Endothelial cell of umbilical vein (primary cell): ENCODE measurements around the gene SLC9A1. TPM values are rescaled to one million over a fixed set of nuclear protein-coding genes. Genes with fewer than 3 reads are reported as not detected.

Source experiments
- BruUV-seq: library from RNA; stranded (reverse); fragments of 400-500 nt; replicated peaks from 2 replicates; lab custom pipeline; 2021; lab: Mats Ljungman, UMichigan
- CTCF ChIA-PET: fragments of 300-600, 350-600 bp; sonication (Branson Sonifier 250); formaldehyde crosslinking; loops from one replicate; lab custom pipeline; 2021; ENCODE audit warnings: antibody characterized with exemption, inconsistent platforms; lab: Charles Lee
- POLR2A ChIA-PET: fragments of 300-600, 350-600 bp; sonication (Branson Sonifier 250); formaldehyde crosslinking; loops from one replicate; lab custom pipeline; 2021; ENCODE audit warnings: antibody characterized with exemption, inconsistent platforms; lab: Charles Lee
- DNase-seq: peaks from one replicate; pipeline ENCODE4 v3.0.0-alpha.2; 2011; ENCODE audit warnings: low read depth, low spot score
- FAIRE-seq: peaks from 2 replicates; lab custom pipeline; 2011; peaks lifted over from hg19 to GRCh38; lab: Jason Lieb, UNC
- H2AFZ ChIP-seq: 2 replicates; pipeline ENCODE4 v1.6.0; 2012; ENCODE audit warnings: low read depth, low read length, control low read depth, inconsistent platforms
- H3K27ac ChIP-seq: 2 replicates; pipeline ENCODE4 v1.5.1; 2011; ENCODE audit warnings: low read depth, mild to moderate bottlenecking, control low read depth, low read length, moderate library complexity; ENCODE audit not compliant: insufficient read depth
- H3K27me3 ChIP-seq, 2 experiments: 2 replicates each; pipeline versions ENCODE4 v1.6.0 to v1.6.1; 2011; ENCODE audit warnings: low read length in 2 of 2, mixed read lengths in 1 of 2; ENCODE audit not compliant: control insufficient read depth in 2 of 2, insufficient read depth in 2 of 2
- H3K36me3 ChIP-seq, 2 experiments: 2 replicates in 1 of 2; 3 replicates in 1 of 2; pipeline ENCODE4 v1.5.1; 2011; ENCODE audit warnings: low read length in 2 of 2, mild to moderate bottlenecking in 1 of 2, moderate library complexity in 1 of 2; ENCODE audit not compliant: control insufficient read depth in 2 of 2, insufficient read depth in 2 of 2; ENCODE audit errors: extremely low read depth in 1 of 2
- H3K4me1 ChIP-seq: 3 replicates; pipeline ENCODE4 v1.5.1; 2011; ENCODE audit warnings: mild to moderate bottlenecking, low read length; ENCODE audit not compliant: control insufficient read depth, insufficient read depth; ENCODE audit errors: extremely low read depth
- H3K4me2 ChIP-seq: 2 replicates; pipeline ENCODE4 v1.6.1; 2011; ENCODE audit warnings: low read length, control low read depth, mixed read lengths; ENCODE audit not compliant: insufficient read depth
- H3K4me3 ChIP-seq, 3 experiments: fragments of 200-600 bp in 1 of 3; sonication (generic), shearing (Covaris generic) in 1 of 3; replicated peaks in 1 of 3; 2 replicates each; pipeline ENCODE4 v1.5.1; 2011 to 2016; ENCODE audit warnings: control low read depth in 3 of 3, low read length in 3 of 3, mild to moderate bottlenecking in 2 of 3, inconsistent platforms in 1 of 3, low read depth in 1 of 3, moderate library complexity in 1 of 3; ENCODE audit not compliant: insufficient read depth in 1 of 3
- H3K79me2 ChIP-seq: 2 replicates; pipeline ENCODE4 v1.6.0; 2012; ENCODE audit warnings: low read length, inconsistent platforms; ENCODE audit not compliant: control insufficient read depth, insufficient read depth
- H3K9ac ChIP-seq: replicated peaks from 2 replicates; pipeline ENCODE3; 2011; ENCODE audit warnings: low read length, control low read depth; ENCODE audit not compliant: insufficient read depth; ENCODE audit errors: extremely low read depth
- H3K9me1 ChIP-seq: replicated peaks from 3 replicates; pipeline ENCODE4 v1.6.0; 2011; ENCODE audit warnings: mild to moderate bottlenecking, low read length; ENCODE audit not compliant: control insufficient read depth, insufficient read depth; ENCODE audit errors: extremely low read depth
- H3K9me3 ChIP-seq: replicated peaks from 2 replicates; pipeline ENCODE4 v1.5.1; 2012; ENCODE audit warnings: low read length, inconsistent platforms; ENCODE audit not compliant: control insufficient read depth, insufficient read depth
- H4K20me1 ChIP-seq: replicated peaks from 2 replicates; pipeline ENCODE3; 2011; ENCODE audit warnings: mild to moderate bottlenecking, low read length; ENCODE audit not compliant: control insufficient read depth, insufficient read depth; ENCODE audit errors: extremely low read depth
- CTCF ChIP-seq, 2 donors: IDR thresholded peaks; 1 replicate in 1 of 2; 2 replicates in 1 of 2; pipeline ENCODE4 v1.5.1; 2011; ENCODE audit warnings: low read length in 2 of 2, mild to moderate bottlenecking in 2 of 2, moderate library complexity in 2 of 2, control low read depth in 1 of 2, inconsistent platforms in 1 of 2, low read depth in 1 of 2; ENCODE audit not compliant: insufficient read depth in 1 of 2; ENCODE audit errors: extremely low read depth in 1 of 2
- EZH2 ChIP-seq: IDR thresholded peaks from 2 replicates; pipeline ENCODE4 v1.6.1; 2012; ENCODE audit warnings: borderline replicate concordance, low read depth, mild to moderate bottlenecking, moderate library complexity, low read length, inconsistent platforms; ENCODE audit not compliant: severe bottlenecking
- FOS ChIP-seq: IDR thresholded peaks from 2 replicates; pipeline ENCODE4 v1.6.1; 2011; ENCODE audit warnings: mild to moderate bottlenecking, low read length, moderate library complexity, borderline replicate concordance; ENCODE audit not compliant: insufficient read depth
- GATA2 ChIP-seq: IDR thresholded peaks from 2 replicates; pipeline ENCODE4 v1.7.0; 2011; ENCODE audit warnings: low read depth, mild to moderate bottlenecking, moderate library complexity, mixed read lengths, low read length; ENCODE audit not compliant: insufficient read length, insufficient read depth
- JUN ChIP-seq: IDR thresholded peaks from 2 replicates; pipeline ENCODE4 v1.6.1; 2011; ENCODE audit warnings: borderline replicate concordance, low read depth; ENCODE audit not compliant: insufficient read length, insufficient read depth
- MAX ChIP-seq: IDR thresholded peaks from 2 replicates; pipeline ENCODE4 v1.6.1; 2011; ENCODE audit not compliant: insufficient read depth, insufficient read length
- MYC ChIP-seq: IDR thresholded peaks from one replicate; pipeline ENCODE4 v1.6.1; 2011; ENCODE audit warnings: mild to moderate bottlenecking, low read depth, low read length
- POLR2A ChIP-seq: IDR thresholded peaks from 2 replicates; pipeline ENCODE4 v1.6.1; 2012; ENCODE audit warnings: low read depth, mild to moderate bottlenecking, control low read depth, low read length
- POLR2AphosphoS5 ChIP-seq: IDR thresholded peaks from 2 replicates; pipeline ENCODE4 v1.6.1; 2012; ENCODE audit warnings: low read depth, mild to moderate bottlenecking, control low read depth, low read length, moderate library complexity; ENCODE audit not compliant: insufficient read depth
- dilution Hi-C: fragments of 300-500 bp; cut with MboI; formaldehyde crosslinking; loops from one replicate; pipeline ENCODE4 v1.15.0; 2019; ENCODE audit warnings: low sequenced_read_pairs; ENCODE audit not compliant: extremely low pct_ligation_motif_present
- intact Hi-C: fragments of 100-400 bp; cut with micrococcal nuclease; formaldehyde crosslinking; loops from one replicate; pipeline ENCODE4 v1.10.0; 2022
- polyA plus RNA-seq, 4 experiments: library from polyadenylated mRNA; depleted of rRNA in 3 of 4; stranded (reverse) in 3 of 4; unstranded in 1 of 4; fragments of >200 nt; gene quantifications; 2 replicates each; pipeline versions ENCODE4 v1.2.1 to v1.2.3, GENCODE V29; 2011 to 2012; ENCODE audit warnings: missing spikeins in 1 of 4
- total RNA-seq: library from RNA; stranded (reverse); gene quantifications from 2 replicates; pipeline ENCODE4 v1.2.3, GENCODE V29; 2021

SLC9A1 gene
- total and polyA plus RNA-seq, 2 donors (not counting 3 experiments of a cell fraction or from before 2014, with no cell fraction given), result 22.8 to 59.2 TPM

DNA sequence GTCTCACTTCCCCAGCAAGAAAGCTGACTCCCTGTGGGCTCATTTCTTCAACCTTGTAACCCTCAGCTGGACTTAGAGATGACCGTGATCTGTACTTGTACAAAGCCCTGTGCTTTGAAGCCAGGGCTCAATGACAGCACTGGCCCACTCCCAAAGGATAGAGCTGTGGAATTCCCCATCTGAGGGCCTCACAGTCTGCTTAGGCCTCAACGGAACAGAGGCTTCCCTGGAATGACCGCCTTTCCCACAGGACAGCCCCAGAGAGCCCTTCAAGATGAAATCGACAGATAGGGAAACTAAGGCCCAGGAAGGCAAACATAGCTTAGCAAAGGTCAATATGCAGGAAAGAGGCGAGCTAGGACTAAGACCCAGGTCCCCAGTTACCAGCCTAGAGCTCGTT is 11.5 kb downstream of the SLC9A1 start:
- CTCF ChIA-PET, result interaction anchor here (1.0 to 2.9 kb wide), 8 partner anchors 10 to 154 kb away, joined by 3 to 16 read pairs (median 3); no protein-coding TSS in a partner anchor
- dilution Hi-C loops, result no loop called here
- intact Hi-C loops, result no loop called here
- Histone ChIP-seq H3K27me3 (no peaks in the 10 kb centered on the region), H3K79me2 (peaks cover 70% of the 10 kb centered on the region), H3K27ac (no peak overlapping the region), H2AFZ (no peak overlapping the region), H3K4me2 (no peak overlapping the region), H3K9me3 (no peaks in the 10 kb centered on the region), H3K36me3 (no peaks in the 10 kb centered on the region), H3K9ac (no peak overlapping the region), H3K4me1 (no peaks in the 10 kb centered on the region), H4K20me1 (peaks cover 3% of the 10 kb centered on the region), H3K9me1 (no peaks in the 10 kb centered on the region), H3K4me3 (no peak overlapping the region)
- no peak for FAIRE-seq
- POLR2A ChIA-PET, result interaction anchor here (1.0 to 5.2 kb wide), 2 partner anchors 9 to 11 kb away, joined by 4 to 40 read pairs; partner anchors contain the start of gene SLC9A1
- TF ChIP-seq FOS (no peak), EZH2 (no peak), POLR2AphosphoS5 (no peak), GATA2 (no peak), JUN (no peak)
- no TSS peak for BruUV-seq
- DNase-seq, result no peak

- Histone ChIP-seq H3K4me3 (no peak overlapping the region), H3K4me2 (no peak overlapping the region), H3K4me1 (no peaks in the 10 kb centered on the region), H4K20me1 (peaks cover 3% of the 10 kb centered on the region), H3K27ac (no peak overlapping the region), H3K27me3 (no peaks in the 10 kb centered on the region), H3K36me3 (peaks cover 0 to 5% of the 10 kb centered on the region in 2 experiments), H3K9me1 (no peaks in the 10 kb centered on the region), H3K79me2 (peaks cover 66% of the 10 kb centered on the region), H2AFZ (no peak overlapping the region), H3K9me3 (no peaks in the 10 kb centered on the region), H3K9ac (no peak overlapping the region)
- no TSS peak for BruUV-seq
- TF ChIP-seq MYC (no peak), JUN (no peak), CTCF (IDR thresholded peaks at IDR 0.05; ENCODE audit: extremely low read depth in 1 of 2, insufficient read depth in 1 of 2, low read depth in 1 of 2, low read length in 2 of 2) (no peak), FOS (no peak), EZH2 (no peak), POLR2AphosphoS5 (no peak), MAX (no peak), GATA2 (no peak), POLR2A (no peak)
- dilution Hi-C loops (no loop called here), intact Hi-C loops (no loop called here)
- DNase-seq (no peak), FAIRE-seq (no peak)
- POLR2A ChIA-PET, result interaction anchor here (1.0 to 5.2 kb wide), 2 partner anchors 10 to 12 kb away, joined by 4 to 40 read pairs; partner anchors contain the start of gene SLC9A1
- CTCF ChIA-PET, result interaction anchor here (1.1 to 2.9 kb wide), 6 partner anchors 9 to 55 kb away, joined by 3 to 16 read pairs (median 5); partner anchors contain the start of gene SLC9A1
Measured at GRCh38 chr1:27142464-27142863, 12.5 kb downstream of the SLC9A1 start.
